HEK293 (cell line): ENCODE results near the gene CCDC24.

Experiments used
- CTCF ChIA-PET: fragments of 350-600 bp; formaldehyde crosslinking; extraction: SDS; loops from one replicate; lab custom pipeline; 2021; ENCODE audit warnings: antibody characterized with exemption; lab: Yijun Ruan, JAX
- POLR2A ChIA-PET: fragments of 300-600 bp; formaldehyde crosslinking; extraction: SDS; loops from one replicate; lab custom pipeline; 2020; ENCODE audit warnings: antibody characterized with exemption, inconsistent platforms; lab: Yijun Ruan, JAX
- H3K27ac ChIP-seq: fragments of 200-500 bp; sonication (Bioruptor generic); 2 replicates; pipeline ENCODE4 v1.5.1; 2014; ENCODE audit warnings: low read depth, low read length, control low read depth, inconsistent platforms; ENCODE audit errors: extremely low read depth
- H3K36me3 ChIP-seq, 2 experiments: fragments of 200-500 bp in 1 of 2; sonication (Bioruptor generic) in 1 of 2; 1 replicate in 1 of 2; 2 replicates in 1 of 2; pipeline ENCODE4 v1.5.1; 2014 to 2017; ENCODE audit warnings: inconsistent platforms in 2 of 2, low read length in 2 of 2; ENCODE audit not compliant: control insufficient read depth in 2 of 2, insufficient read depth in 1 of 2
- H3K4me1 ChIP-seq: fragments of 200-500 bp; sonication (Bioruptor generic); 2 replicates; pipeline ENCODE4 v1.5.1; 2014; ENCODE audit warnings: mild to moderate bottlenecking, low read length, inconsistent platforms; ENCODE audit not compliant: control insufficient read depth, insufficient read depth
- H3K4me3 ChIP-seq: 2 replicates; pipeline ENCODE4 v1.5.1; 2011; ENCODE audit warnings: low read depth, mild to moderate bottlenecking, control low read depth, low read length, moderate library complexity
- H3K9me3 ChIP-seq: fragments of 200-500 bp; sonication (Bioruptor generic); 2 replicates; pipeline ENCODE4 v1.5.1; 2014; ENCODE audit warnings: low read depth, low read length, inconsistent platforms; ENCODE audit not compliant: control insufficient read depth, insufficient read depth
- GLIS1 ChIP-seq: fragments of 450-650 bp; formaldehyde crosslinking; IDR thresholded peaks from 2 replicates; pipeline ENCODE4 v1.5.1; 2016; ENCODE audit warnings: missing biosample characterization, missing genetic modification characterization
- GLIS2 ChIP-seq: fragments of 450-650 bp; formaldehyde crosslinking; IDR thresholded peaks from 2 replicates; pipeline ENCODE4 v1.5.1; 2016; ENCODE audit warnings: missing biosample characterization, missing genetic modification characterization
- REPIN1 ChIP-seq: fragments of 450-650 bp; formaldehyde crosslinking; IDR thresholded peaks from 2 replicates; pipeline ENCODE4 v1.5.1; 2017; ENCODE audit warnings: missing biosample characterization, missing genetic modification characterization, low read depth
- YY1 ChIP-seq: fragments of 450-650 bp; formaldehyde crosslinking; IDR thresholded peaks from 2 replicates; pipeline ENCODE4 v1.5.1; 2018; ENCODE audit warnings: missing biosample characterization, missing genetic modification characterization
- ZEB2 ChIP-seq: fragments of 450-650 bp; formaldehyde crosslinking; IDR thresholded peaks from 2 replicates; pipeline ENCODE4 v1.5.1; 2016; ENCODE audit warnings: missing biosample characterization, missing genetic modification characterization
- ZFP37 ChIP-seq: fragments of 450-650 bp; formaldehyde crosslinking; IDR thresholded peaks from 2 replicates; pipeline ENCODE4 v1.5.1; 2016; ENCODE audit warnings: missing biosample characterization, missing genetic modification characterization
- ZNF19 ChIP-seq: fragments of 450-650 bp; formaldehyde crosslinking; IDR thresholded peaks from 2 replicates; pipeline ENCODE4; 2016; ENCODE audit warnings: missing biosample characterization, missing genetic modification characterization, low read depth
- ZNF660 ChIP-seq: fragments of 450-650 bp; IDR thresholded peaks from 2 replicates; pipeline ENCODE4 v1.5.1; 2018; ENCODE audit warnings: missing biosample characterization, mild to moderate bottlenecking, missing genetic modification characterization
- ZNF670 ChIP-seq: fragments of 450-650 bp; formaldehyde crosslinking; IDR thresholded peaks from 2 replicates; pipeline ENCODE4 v1.5.1; 2016; ENCODE audit warnings: missing biosample characterization, missing genetic modification characterization, low read depth
- ZNF76 ChIP-seq: fragments of 450-650 bp; formaldehyde crosslinking; IDR thresholded peaks from 2 replicates; pipeline ENCODE4; 2016; ENCODE audit warnings: low read depth, missing biosample characterization, missing genetic modification characterization, borderline replicate concordance
- ZSCAN30 ChIP-seq: fragments of 450-650 bp; IDR thresholded peaks from 2 replicates; pipeline ENCODE4 v1.5.1; 2018; ENCODE audit warnings: missing biosample characterization, mild to moderate bottlenecking, missing genetic modification characterization, moderate library complexity
- TF ChIP-seq, protein P1 (sequence below): fragments of 450-650 bp; formaldehyde crosslinking; IDR thresholded peaks from 2 replicates; pipeline ENCODE4 v1.5.1; 2016; ENCODE audit warnings: missing biosample characterization, missing genetic modification characterization
- TF ChIP-seq, protein P2 (sequence below): fragments of 450-650 bp; formaldehyde crosslinking; IDR thresholded peaks from 2 replicates; pipeline ENCODE4 v1.5.1; 2016; ENCODE audit warnings: missing biosample characterization, missing genetic modification characterization
- TF ChIP-seq, protein P3 (sequence below): fragments of 450-650 bp; formaldehyde crosslinking; IDR thresholded peaks from 2 replicates; pipeline ENCODE4 v1.5.1; 2016; ENCODE audit warnings: missing biosample characterization, missing genetic modification characterization
- TF ChIP-seq, protein P4 (sequence below): fragments of 450-650 bp; formaldehyde crosslinking; conservative IDR thresholded peaks from 2 replicates; pipeline ENCODE4 v1.5.1; 2016; ENCODE audit warnings: low read depth, missing biosample characterization, missing genetic modification characterization

Gene CCDC24

DNA sequence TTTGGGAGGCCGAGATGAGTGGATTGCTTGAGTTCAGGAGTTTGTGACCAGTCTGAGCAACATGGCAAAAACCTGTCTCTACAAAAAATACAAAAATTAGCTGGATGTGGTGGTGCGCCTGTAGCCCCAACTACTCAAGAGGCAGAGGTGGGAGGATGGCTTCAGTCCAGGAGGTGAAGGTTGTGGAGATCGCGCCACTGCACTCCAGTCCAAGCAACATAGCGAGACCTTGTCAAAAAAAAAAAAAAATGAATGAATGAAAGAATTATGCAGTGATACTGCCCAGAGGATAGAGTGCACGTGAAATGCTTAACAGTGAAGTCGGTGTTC lies 22.0 kb upstream of the CCDC24 start:
- Histone ChIP-seq H3K4me3 (peak overlapping the region; percentile 11; the same call in 1 of the 2 replicates), H3K27ac (no peak overlapping the region), H3K9me3 (no peaks in the 10 kb centered on the region), H3K4me1 (no peaks in the 10 kb centered on the region)
- TF ChIP-seq, protein P1, sequence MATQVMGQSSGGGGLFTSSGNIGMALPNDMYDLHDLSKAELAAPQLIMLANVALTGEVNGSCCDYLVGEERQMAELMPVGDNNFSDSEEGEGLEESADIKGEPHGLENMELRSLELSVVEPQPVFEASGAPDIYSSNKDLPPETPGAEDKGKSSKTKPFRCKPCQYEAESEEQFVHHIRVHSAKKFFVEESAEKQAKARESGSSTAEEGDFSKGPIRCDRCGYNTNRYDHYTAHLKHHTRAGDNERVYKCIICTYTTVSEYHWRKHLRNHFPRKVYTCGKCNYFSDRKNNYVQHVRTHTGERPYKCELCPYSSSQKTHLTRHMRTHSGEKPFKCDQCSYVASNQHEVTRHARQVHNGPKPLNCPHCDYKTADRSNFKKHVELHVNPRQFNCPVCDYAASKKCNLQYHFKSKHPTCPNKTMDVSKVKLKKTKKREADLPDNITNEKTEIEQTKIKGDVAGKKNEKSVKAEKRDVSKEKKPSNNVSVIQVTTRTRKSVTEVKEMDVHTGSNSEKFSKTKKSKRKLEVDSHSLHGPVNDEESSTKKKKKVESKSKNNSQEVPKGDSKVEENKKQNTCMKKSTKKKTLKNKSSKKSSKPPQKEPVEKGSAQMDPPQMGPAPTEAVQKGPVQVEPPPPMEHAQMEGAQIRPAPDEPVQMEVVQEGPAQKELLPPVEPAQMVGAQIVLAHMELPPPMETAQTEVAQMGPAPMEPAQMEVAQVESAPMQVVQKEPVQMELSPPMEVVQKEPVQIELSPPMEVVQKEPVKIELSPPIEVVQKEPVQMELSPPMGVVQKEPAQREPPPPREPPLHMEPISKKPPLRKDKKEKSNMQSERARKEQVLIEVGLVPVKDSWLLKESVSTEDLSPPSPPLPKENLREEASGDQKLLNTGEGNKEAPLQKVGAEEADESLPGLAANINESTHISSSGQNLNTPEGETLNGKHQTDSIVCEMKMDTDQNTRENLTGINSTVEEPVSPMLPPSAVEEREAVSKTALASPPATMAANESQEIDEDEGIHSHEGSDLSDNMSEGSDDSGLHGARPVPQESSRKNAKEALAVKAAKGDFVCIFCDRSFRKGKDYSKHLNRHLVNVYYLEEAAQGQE (tag by site-specific recombination): 0 out of 2 replicates have a peak, but pooled peaks have one; percentile 32
- TF ChIP-seq, protein P2, sequence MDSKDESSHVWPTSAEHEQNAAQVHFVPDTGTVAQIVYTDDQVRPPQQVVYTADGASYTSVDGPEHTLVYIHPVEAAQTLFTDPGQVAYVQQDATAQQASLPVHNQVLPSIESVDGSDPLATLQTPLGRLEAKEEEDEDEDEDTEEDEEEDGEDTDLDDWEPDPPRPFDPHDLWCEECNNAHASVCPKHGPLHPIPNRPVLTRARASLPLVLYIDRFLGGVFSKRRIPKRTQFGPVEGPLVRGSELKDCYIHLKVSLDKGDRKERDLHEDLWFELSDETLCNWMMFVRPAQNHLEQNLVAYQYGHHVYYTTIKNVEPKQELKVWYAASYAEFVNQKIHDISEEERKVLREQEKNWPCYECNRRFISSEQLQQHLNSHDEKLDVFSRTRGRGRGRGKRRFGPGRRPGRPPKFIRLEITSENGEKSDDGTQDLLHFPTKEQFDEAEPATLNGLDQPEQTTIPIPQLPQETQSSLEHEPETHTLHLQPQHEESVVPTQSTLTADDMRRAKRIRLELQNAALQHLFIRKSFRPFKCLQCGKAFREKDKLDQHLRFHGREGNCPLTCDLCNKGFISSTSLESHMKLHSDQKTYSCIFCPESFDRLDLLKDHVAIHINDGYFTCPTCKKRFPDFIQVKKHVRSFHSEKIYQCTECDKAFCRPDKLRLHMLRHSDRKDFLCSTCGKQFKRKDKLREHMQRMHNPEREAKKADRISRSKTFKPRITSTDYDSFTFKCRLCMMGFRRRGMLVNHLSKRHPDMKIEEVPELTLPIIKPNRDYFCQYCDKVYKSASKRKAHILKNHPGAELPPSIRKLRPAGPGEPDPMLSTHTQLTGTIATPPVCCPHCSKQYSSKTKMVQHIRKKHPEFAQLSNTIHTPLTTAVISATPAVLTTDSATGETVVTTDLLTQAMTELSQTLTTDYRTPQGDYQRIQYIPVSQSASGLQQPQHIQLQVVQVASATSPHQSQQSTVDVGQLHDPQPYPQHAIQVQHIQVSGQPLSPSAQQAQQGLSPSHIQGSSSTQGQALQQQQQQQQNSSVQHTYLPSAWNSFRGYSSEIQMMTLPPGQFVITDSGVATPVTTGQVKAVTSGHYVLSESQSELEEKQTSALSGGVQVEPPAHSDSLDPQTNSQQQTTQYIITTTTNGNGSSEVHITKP (tag by site-specific recombination): peak; percentile 47
- TF ChIP-seq ZFP37 (tag by site-specific recombination): no peak
- TF ChIP-seq, all 188 proteins: peak for 2
- POLR2A ChIA-PET: interaction anchor here (0.7 to 1.0 kb wide), 4 partner anchors 9 to 100 kb away, joined by 3 to 4 read pairs (median 4); no protein-coding TSS in a partner anchor
- H3K36me3 ChIP-seq: peaks cover 0 to 65% of the 10 kb centered on the region in 2 experiments; a peak in 1 of 3 replicates
- CTCF ChIA-PET: interaction anchor here (0.6 to 1.1 kb wide), 3 partner anchors 12 to 206 kb away, joined by 3 to 4 read pairs (median 4); no protein-coding TSS in a partner anchor

DNA sequence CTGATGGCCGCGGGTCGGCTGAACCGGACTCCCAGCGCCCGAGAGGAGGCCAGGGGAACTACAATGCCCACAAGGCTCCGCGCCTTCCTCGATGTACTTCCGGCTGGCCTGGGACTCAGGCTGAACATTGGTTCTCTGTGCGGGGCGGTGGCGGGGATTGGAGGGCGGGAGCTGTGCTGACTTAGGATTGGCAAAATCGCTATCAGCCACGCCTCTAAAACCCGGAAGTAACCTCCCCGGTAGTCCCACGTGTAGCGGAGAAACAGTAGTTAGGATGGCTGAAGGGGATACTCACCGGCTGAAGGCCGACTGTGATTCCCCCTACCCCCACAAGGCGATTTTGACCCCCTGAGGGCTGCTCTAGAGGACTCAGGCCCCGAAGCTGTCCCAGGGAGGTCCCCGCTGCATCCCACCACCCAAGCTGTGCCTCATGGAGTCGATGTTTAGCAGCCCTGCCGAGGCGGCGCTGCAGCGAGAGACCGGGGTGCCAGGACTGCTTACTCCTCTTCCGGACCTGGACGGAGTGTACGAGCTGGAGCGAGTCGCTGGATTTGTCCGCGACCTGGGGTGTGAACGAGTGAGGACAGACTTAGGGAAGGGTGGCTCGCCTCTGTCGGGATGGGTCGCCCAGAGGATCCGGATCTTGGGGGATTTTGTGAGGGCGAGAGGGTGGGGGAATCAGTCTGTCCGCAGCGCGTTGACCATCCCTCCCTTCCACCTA lies 21.5 kb upstream of the CCDC24 start, which contains the start of gene DPH2:
TSS of gene DPH2 (plus strand) at position 265 of the 721 bp plus-strand sequence. CDS start at position 431, 166 bp downstream.
- H3K27ac ChIP-seq: no peak within 1 kb of the TSS
- peaks cover 0 to 59% of the 10 kb centered on the region in 2 experiments; a peak in 1 of 3 replicates for H3K36me3 ChIP-seq
- H3K4me3 ChIP-seq: peak within 1 kb of the TSS; percentile 89
- ChIA-PET CTCF (interaction anchor here (0.6 to 1.2 kb wide), 5 partner anchors 13 to 206 kb away, joined by 3 to 4 read pairs (median 3); no protein-coding TSS in a partner anchor), POLR2A (interaction anchor here (0.6 to 1.0 kb wide), 6 partner anchors 8 to 101 kb away, joined by 3 to 4 read pairs (median 4); no protein-coding TSS in a partner anchor)
- no peaks in the 10 kb centered on the region for H3K4me1 ChIP-seq
- H3K9me3 ChIP-seq: no peaks in the 10 kb centered on the region
- TF ChIP-seq ZNF76 (tag by site-specific recombination) (peak; percentile 94), YY1 (tag by site-specific recombination) (0 out of 2 replicates have a peak, but pooled peaks have one; percentile 9), GLIS1 (tag by site-specific recombination) (peak; percentile 72), ZNF19 (no peak), ZNF670 (tag by site-specific recombination) (no peak), ZNF660 (tag by site-specific recombination) (peak; percentile 56; the same call in 1 of the 2 replicates), ZEB2 (tag by site-specific recombination) (0 out of 2 replicates have a peak, but pooled peaks have one; percentile 21), REPIN1 (no peak), ZSCAN30 (tag by site-specific recombination) (peak; percentile 68; the same call in 1 of the 2 replicates), GLIS2 (tag by site-specific recombination) (peak; percentile 62; the same call in 1 of the 2 replicates)
- TF ChIP-seq, protein P3, sequence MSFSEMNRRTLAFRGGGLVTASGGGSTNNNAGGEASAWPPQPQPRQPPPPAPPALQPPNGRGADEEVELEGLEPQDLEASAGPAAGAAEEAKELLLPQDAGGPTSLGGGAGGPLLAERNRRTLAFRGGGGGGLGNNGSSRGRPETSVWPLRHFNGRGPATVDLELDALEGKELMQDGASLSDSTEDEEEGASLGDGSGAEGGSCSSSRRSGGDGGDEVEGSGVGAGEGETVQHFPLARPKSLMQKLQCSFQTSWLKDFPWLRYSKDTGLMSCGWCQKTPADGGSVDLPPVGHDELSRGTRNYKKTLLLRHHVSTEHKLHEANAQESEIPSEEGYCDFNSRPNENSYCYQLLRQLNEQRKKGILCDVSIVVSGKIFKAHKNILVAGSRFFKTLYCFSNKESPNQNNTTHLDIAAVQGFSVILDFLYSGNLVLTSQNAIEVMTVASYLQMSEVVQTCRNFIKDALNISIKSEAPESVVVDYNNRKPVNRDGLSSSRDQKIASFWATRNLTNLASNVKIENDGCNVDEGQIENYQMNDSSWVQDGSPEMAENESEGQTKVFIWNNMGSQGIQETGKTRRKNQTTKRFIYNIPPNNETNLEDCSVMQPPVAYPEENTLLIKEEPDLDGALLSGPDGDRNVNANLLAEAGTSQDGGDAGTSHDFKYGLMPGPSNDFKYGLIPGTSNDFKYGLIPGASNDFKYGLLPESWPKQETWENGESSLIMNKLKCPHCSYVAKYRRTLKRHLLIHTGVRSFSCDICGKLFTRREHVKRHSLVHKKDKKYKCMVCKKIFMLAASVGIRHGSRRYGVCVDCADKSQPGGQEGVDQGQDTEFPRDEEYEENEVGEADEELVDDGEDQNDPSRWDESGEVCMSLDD (tag by site-specific recombination): 0 out of 2 replicates have a peak, but pooled peaks have one; percentile 17
- TF ChIP-seq, protein P4, sequence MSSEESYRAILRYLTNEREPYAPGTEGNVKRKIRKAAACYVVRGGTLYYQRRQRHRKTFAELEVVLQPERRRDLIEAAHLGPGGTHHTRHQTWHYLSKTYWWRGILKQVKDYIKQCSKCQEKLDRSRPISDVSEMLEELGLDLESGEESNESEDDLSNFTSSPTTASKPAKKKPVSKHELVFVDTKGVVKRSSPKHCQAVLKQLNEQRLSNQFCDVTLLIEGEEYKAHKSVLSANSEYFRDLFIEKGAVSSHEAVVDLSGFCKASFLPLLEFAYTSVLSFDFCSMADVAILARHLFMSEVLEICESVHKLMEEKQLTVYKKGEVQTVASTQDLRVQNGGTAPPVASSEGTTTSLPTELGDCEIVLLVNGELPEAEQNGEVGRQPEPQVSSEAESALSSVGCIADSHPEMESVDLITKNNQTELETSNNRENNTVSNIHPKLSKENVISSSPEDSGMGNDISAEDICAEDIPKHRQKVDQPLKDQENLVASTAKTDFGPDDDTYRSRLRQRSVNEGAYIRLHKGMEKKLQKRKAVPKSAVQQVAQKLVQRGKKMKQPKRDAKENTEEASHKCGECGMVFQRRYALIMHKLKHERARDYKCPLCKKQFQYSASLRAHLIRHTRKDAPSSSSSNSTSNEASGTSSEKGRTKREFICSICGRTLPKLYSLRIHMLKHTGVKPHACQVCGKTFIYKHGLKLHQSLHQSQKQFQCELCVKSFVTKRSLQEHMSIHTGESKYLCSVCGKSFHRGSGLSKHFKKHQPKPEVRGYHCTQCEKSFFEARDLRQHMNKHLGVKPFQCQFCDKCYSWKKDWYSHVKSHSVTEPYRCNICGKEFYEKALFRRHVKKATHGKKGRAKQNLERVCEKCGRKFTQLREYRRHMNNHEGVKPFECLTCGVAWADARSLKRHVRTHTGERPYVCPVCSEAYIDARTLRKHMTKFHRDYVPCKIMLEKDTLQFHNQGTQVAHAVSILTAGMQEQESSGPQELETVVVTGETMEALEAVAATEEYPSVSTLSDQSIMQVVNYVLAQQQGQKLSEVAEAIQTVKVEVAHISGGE: peak; percentile 75
